SIG-M5 treated with dmso at 0.1 percent for 504 hours (cell line): ENCODE results near the gene SLC5A9.
A peak's percentile ranks its signal among the peaks of the same experiment; 100 is the strongest.
"Not testable (repeated sequence)": the region's sequence is repeated elsewhere in the genome, so short reads cannot be mapped to it uniquely, and the experiment has no call there.

Experiments used
- DNase-seq: peaks from one replicate; lab custom pipeline; 2025; ENCODE audit not compliant: unreplicated experiment; lab: John Stamatoyannopoulos, UW

The SLC5A9 gene

GRCh38 chr1:48236716-48237470, 14.4 kb downstream of the SLC5A9 start:
- DNase-seq = peak; percentile 21

GRCh38 chr1:48242141-48242736, 19.7 kb downstream of the SLC5A9 start:
- no peak for DNase-seq

- DNase-seq = peak; percentile 83
Measured at GRCh38 chr1:48245106-48245505, 22.6 kb downstream of the SLC5A9 start.

GRCh38 chr1:48246727-48247126, 24.2 kb downstream of the SLC5A9 start:
- DNase-seq = no peak

GRCh38 chr1:48248356-48248755, 25.8 kb downstream of the SLC5A9 start:
- DNase-seq = no peak

- no peak for DNase-seq
Measured at GRCh38 chr1:48249868-48250267, 27.4 kb downstream of the SLC5A9 start.

GRCh38 chr1:48250572-48250971, 28.1 kb downstream of the SLC5A9 start:
- DNase-seq = no peak

GRCh38 chr1:48251323-48251722, 28.8 kb downstream of the SLC5A9 start:
- no peak for DNase-seq

- no peak for DNase-seq
Measured at GRCh38 chr1:48251821-48252220, 29.3 kb downstream of the SLC5A9 start.

GRCh38 chr1:48254254-48254653, 31.7 kb downstream of the SLC5A9 start:
- DNase-seq = no peak

- no peak for DNase-seq
Measured at GRCh38 chr1:48258106-48258505, 35.6 kb downstream of the SLC5A9 start.

- DNase-seq = no peak
Measured at GRCh38 chr1:48261881-48262400, 39.4 kb downstream of the SLC5A9 start.

GRCh38 chr1:48263041-48263440, 40.5 kb downstream of the SLC5A9 start:
- no peak for DNase-seq

- no peak for DNase-seq
Measured at GRCh38 chr1:48266576-48266975, 44.1 kb downstream of the SLC5A9 start.

GRCh38 chr1:48277437-48277836, 54.9 kb downstream of the SLC5A9 start:
- not testable (repeated sequence) for DNase-seq

- not testable (repeated sequence) for DNase-seq
Measured at GRCh38 chr1:48282329-48282728, 59.8 kb downstream of the SLC5A9 start.

- not testable (repeated sequence) for DNase-seq
Measured at GRCh38 chr1:48284696-48285420, 62.3 kb downstream of the SLC5A9 start.

- no peak for DNase-seq
Measured at GRCh38 chr1:48285525-48285924, 63.0 kb downstream of the SLC5A9 start.

GRCh38 chr1:48291421-48291820, 68.9 kb downstream of the SLC5A9 start:
- DNase-seq = no peak

- DNase-seq = no peak
Measured at GRCh38 chr1:48292706-48293105, 70.2 kb downstream of the SLC5A9 start.

- DNase-seq = not testable (repeated sequence)
Measured at GRCh38 chr1:48294094-48294493, 71.6 kb downstream of the SLC5A9 start.

- DNase-seq = no peak
Measured at GRCh38 chr1:48294656-48295055, 72.1 kb downstream of the SLC5A9 start.
